Pulmonary artery endothelial cell (primary cell): ENCODE measurements around the gene STX18. TPM values are rescaled to one million over a fixed set of nuclear protein-coding genes. Genes with fewer than 3 reads are reported as not detected.

Experiments
- DNase-seq: peaks from one replicate; pipeline ENCODE4 v3.0.0-alpha.2; 2011; ENCODE audit warnings: low read depth, low spot score
- total RNA-seq: library from RNA; depleted of rRNA; stranded (reverse); fragments of >200 nt; gene quantifications from 2 replicates; pipeline ENCODE4 v1.2.3, GENCODE V29; 2014

The STX18 gene
- total RNA-seq, 1 donor from 2014 or later = 24.6 TPM

DNA sequence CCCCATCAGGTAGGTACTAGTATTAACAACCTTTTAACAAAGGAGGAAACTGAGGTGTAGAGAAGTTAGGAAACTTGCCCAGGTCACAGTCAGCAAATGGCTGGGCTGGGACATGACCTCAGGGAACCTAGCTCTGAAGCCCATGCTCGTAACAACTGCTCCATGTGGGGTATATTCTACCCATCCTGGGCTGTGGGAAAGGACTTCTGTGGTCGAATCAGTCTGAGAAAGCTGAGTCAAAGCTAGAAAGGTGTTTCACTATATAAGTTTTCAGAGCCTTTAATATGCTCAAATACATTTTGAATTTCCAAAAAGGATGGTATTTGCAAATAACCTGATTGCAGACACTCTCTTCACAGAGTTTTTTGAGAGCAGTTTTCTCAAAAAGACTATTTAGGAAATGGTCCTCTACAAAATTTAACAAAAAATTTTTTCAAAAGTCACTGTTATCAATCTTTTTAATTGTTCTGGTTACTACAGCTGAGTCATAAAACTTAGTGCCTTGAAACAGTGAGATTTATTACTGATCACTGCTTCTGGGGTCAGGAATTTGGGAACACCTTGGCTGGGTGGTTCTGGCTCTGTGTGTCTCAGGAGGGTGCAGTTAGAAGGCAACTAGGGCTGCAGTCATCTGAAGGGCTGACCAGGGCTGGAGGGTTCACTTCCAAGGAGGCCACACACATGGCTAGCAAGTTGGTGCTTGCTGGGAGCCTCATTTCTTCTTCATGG, 101.4 kb downstream of the STX18 start:
- DNase-seq = no peak

GRCh38 chr4:4439782-4440181, 102.1 kb downstream of the STX18 start:
- DNase-seq = no peak

DNA sequence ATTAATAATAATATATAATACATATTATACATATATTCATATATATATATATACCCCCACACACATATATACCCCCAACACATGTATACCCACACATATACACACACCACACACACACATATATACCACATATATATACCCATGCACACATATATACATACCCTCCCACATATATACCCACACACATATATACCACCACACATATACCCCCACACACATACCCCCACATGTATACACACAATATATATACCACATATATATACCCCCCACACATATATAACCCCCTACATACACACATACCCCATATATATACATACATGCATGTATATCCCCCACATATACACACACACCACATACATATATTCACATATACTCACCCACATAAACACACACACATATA, 103.0 kb downstream of the STX18 start:
- no peak for DNase-seq

- no peak for DNase-seq
Measured at GRCh38 chr4:4437798-4438470, 103.9 kb downstream of the STX18 start.

DNA sequence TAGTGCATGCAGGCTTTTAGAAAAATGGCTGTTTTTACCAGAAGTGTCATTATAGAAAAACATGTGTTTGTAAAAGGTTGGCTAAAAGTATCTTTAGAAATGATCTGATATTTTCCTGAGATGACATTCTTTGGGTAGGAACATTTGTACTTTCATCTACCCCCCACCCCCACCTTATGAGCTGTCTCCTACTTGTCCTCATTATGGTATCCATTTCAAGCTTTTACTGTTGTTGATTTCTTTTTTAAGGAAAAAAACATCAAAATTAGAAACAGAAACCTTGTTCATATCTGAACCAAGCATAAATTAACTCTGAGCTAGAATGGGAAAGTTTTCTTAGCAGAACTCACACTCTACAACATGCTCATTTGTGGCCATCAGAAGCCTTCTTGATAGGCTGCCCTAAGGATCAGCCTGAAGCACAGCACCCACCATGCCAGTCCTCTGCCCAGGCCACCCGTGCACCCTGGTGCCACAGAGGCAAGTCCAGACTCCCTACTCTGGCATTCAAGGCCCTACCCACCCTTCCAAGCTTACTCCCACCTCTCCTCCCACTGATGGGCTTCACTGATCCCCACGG, 105.5 kb downstream of the STX18 start:
- no peak for DNase-seq

DNA sequence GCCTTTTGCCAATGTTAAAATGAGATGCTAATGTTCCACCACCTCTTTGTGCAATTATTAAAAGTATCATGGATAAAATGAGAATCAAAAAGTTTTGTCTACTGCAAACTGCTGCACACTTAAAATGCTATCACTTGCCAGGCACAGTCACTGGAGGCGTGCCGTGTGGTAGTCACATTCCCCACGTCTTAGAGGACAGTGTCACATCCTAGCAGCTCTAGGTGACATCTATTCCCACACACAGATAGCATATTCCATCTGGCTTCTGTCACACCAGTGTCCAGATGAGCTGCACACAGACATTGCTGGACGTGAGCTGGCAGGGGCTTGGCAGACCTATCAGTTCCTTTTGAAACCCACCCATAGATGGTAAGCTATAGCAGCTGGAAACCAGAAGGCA, 107.9 kb downstream of the STX18 start:
- DNase-seq = no peak

DNA sequence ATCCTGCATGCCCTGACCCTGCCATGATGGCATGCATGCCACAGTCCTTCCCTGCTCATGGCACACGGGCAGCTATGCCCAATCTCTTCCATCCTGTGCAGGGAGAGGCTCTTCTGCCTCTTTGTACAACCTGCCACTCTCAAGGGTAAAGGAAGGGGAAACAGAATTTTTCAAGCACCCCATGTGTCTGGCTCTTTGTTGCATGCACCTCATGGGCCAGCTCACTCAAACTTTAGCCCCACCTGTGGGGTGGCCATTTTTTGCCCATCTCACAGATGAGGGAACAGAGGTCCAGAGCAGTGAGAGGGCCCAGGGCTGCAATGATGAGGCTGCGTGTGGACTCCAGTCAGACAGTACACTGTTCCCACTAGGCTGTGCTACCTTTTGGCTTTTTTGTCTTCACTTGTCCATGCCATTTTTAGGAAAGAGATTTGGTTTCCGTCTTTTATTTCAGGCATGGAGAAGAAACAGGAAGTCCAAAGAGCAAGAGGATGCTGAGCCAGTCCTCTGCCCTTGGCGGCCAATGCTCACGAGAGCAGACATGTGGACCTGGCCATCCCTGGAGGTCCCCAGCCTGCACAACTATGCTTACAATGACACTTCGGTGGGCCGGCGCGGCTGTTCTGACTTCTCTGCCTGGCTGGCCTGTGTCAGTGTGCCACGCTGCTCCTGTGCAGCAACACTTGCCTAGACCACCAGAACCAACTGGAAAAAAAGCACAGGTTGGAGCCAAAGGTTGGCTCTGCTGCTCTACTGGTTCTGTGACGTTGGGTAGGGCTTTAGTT, 109.3 kb downstream of the STX18 start:
- no peak for DNase-seq

DNA sequence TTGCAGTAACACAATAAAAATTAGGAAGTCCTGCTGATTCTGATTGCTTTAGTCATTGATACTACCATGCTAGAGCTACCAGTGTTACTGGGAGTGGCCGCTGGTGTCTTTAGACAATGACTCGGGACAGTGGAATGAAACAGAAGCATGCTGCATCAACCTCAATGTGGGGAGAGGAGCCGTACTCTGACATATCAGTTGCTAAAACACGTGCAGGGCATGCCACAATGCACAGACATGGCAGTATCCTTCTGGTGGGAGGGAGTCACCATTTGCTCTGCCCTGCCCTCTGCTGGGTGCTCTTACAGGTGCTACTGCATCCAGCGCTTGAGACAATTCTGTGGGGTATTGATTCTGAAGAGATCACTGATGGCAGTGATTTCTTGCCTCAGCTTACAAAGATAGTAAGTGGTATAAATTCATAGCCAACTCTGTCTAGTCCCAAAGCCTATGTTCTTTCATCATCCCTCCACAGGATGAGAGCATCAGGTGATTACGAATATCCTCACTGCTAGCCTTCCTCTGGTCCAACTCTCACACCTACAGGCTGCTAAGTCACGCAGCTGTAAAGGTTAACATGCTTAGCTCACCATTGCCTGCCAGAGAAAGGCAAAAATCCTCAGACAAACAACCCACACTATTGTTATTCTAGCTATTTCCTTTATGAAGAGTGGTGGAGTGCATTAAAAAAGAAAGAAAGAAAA, 111.2 kb downstream of the STX18 start:
- DNase-seq = peak; percentile 11

GRCh38 chr4:4428966-4429875, 112.6 kb downstream of the STX18 start:
- no peak for DNase-seq

- DNase-seq = no peak
Measured at GRCh38 chr4:4427886-4428285, 114.0 kb downstream of the STX18 start.

- no peak for DNase-seq
Measured at GRCh38 chr4:4427121-4427870, 114.6 kb downstream of the STX18 start.

GRCh38 chr4:4426511-4427120, 115.2 kb downstream of the STX18 start:
- DNase-seq = no peak

GRCh38 chr4:4425696-4426095, 116.2 kb downstream of the STX18 start:
- no peak for DNase-seq

- no peak for DNase-seq
Measured at GRCh38 chr4:4425119-4425690, 116.6 kb downstream of the STX18 start.

GRCh38 chr4:4424499-4425115, 117.2 kb downstream of the STX18 start:
- DNase-seq = no peak

DNA sequence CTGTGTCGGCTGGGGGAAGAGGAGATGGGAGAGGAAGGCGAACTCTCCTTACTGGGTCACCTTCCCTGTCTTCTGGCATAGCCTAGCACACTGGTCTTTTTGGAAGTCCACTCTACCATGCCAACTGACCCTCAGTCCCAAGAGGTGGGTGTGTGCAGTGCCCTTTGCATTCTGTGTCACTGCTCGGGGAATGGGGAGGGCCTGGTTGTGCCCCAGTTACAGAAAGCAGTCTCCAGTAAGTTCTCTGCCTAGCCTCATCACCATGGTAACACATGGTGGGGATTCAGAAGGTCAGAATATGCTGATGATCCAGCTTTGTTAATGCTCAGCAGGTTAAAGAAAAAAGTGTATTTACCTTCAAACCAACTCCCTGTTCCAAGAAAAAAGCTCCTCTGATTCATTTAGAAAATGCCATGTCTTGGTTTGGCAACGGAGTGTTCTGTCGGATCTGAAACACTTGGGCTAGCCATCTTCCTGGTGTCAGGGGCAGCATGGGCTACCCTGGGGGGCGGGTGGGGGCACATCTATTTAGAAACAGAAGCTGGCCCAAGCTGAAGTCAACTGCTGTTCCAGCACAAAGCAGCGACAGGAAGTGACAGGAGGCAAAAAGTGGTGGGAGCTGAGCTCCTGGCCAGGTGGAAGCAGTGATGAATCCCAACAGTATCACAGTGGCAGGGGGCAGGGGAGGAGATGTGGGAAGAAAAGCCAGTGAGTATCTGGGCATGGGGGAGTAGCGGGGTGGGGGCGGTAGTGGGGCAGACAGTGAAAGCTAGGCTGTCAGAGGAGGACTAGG, 117.9 kb downstream of the STX18 start:
- DNase-seq = no peak

DNA sequence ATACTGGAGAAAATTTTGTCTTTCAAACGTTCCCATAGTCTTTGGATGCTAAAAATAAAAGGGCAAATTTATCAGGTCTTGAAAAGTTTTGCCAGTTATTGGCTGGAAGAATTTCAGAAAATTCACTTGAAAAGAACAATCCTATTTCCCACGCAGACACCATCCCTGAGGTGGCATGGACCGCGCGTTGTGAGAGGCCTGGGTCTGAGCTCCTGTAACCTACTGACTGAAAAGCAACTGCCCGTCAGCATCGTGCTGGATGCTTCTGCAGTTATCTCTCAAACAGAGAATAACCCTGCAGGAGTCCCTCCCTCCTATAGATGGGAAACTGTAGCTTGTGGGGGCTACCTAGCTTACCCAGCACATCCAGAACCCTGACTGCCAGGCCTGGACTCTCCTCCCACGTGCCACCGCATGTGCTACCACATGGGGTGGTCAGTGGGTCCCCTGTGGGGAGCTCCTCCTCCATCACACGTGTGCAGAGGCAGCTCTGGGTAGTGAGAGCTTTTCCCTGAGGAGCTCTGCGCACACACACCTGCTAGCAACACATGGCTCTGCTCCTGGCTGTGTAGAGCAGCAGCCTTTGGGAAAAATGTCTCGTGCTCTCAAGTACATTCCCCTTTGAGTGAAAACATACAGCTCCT, 118.9 kb downstream of the STX18 start:
- DNase-seq = no peak
